NCI-H345 (cell line): ENCODE data around the gene KIAA1671.

ENCODE experiments used
- DNase-seq: peaks from one replicate; lab custom pipeline; 2025; lab: John Stamatoyannopoulos, UW

The KIAA1671 gene

GRCh38 chr22:25045159-25045558 lies 92.6 kb downstream of the KIAA1671 start:
- no peak for DNase-seq

GRCh38 chr22:25048071-25048470 lies 95.6 kb downstream of the KIAA1671 start:
- no peak for DNase-seq

GRCh38 chr22:25048659-25049647 lies 96.4 kb downstream of the KIAA1671 start:
- DNase-seq = peak; percentile 44

GRCh38 chr22:25049770-25050169 lies 97.3 kb downstream of the KIAA1671 start:
- DNase-seq = no peak

- no peak for DNase-seq
Observed at GRCh38 chr22:25050566-25050965, 98.0 kb downstream of the KIAA1671 start.

- no peak for DNase-seq
Observed at GRCh38 chr22:25051073-25051472, 98.6 kb downstream of the KIAA1671 start.

GRCh38 chr22:25051983-25052710 lies 99.6 kb downstream of the KIAA1671 start:
- peak; percentile 56 for DNase-seq

GRCh38 chr22:25053153-25053805 lies 100.8 kb downstream of the KIAA1671 start:
- DNase-seq = no peak

GRCh38 chr22:25054943-25055511 lies 102.5 kb downstream of the KIAA1671 start:
- no peak for DNase-seq

GRCh38 chr22:25057013-25057881 lies 104.7 kb downstream of the KIAA1671 start:
- peak; percentile 65 for DNase-seq

GRCh38 chr22:25059438-25059837 lies 106.9 kb downstream of the KIAA1671 start:
- DNase-seq = no peak

- DNase-seq = no peak
Observed at GRCh38 chr22:25060522-25061071, 108.1 kb downstream of the KIAA1671 start.

- DNase-seq = no peak
Observed at GRCh38 chr22:25061134-25061533, 108.6 kb downstream of the KIAA1671 start.

- no peak for DNase-seq
Observed at GRCh38 chr22:25061605-25062376, 109.3 kb downstream of the KIAA1671 start.

- no peak for DNase-seq
Observed at GRCh38 chr22:25062386-25063085, 110.0 kb downstream of the KIAA1671 start.

GRCh38 chr22:25064894-25065560 lies 112.5 kb downstream of the KIAA1671 start:
- DNase-seq = no peak

- DNase-seq = no peak
Observed at GRCh38 chr22:25066861-25067435, 114.4 kb downstream of the KIAA1671 start.

- peak; percentile 16 for DNase-seq
Observed at GRCh38 chr22:25067851-25068421, 115.4 kb downstream of the KIAA1671 start.
